Hippocampal formation (tissue), 2 donors: Measurements from ENCODE around the gene ASCL2.
A peak's percentile ranks its signal among the peaks of the same experiment; 100 is the strongest.

ENCODE experiments used
- DNase-seq, 2 donors: peaks; one replicate each; lab custom pipeline; 2025; lab: John Stamatoyannopoulos, UW

Gene ASCL2

GRCh38 chr11:2270322-2271076 lies at the start of gene ASCL2:
Gene ASCL2, minus strand, starts transcription at chr11:2270588. Its CDS starts 256 bp downstream, at chr11:2270332.
- no peak for DNase-seq

GRCh38 chr11:2319791-2320472 lies 49.5 kb upstream of the ASCL2 start:
- DNase-seq, result no peak

- no peak for DNase-seq
Observed at GRCh38 chr11:2318707-2319106, 48.3 kb upstream of the ASCL2 start.

- DNase-seq, result no peak
Observed at GRCh38 chr11:2318123-2318522, 47.7 kb upstream of the ASCL2 start.

GRCh38 chr11:2317354-2318050 lies 47.1 kb upstream of the ASCL2 start:
- no peak for DNase-seq

DNA sequence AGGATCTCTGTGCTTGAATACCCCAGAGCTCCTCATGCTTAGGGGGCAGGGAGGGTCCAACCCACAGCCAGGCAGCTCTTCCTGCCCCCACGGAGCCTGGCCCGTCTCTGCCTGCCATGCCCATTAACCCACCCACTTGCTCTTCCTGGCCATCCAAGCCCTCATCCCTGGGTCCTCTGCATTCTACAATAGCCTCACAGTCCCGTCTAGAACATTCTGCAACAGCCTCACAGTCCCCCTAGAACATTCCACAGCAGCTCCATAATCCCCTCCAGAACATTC lies 46.5 kb upstream of the ASCL2 start:
- no peak for DNase-seq

DNA sequence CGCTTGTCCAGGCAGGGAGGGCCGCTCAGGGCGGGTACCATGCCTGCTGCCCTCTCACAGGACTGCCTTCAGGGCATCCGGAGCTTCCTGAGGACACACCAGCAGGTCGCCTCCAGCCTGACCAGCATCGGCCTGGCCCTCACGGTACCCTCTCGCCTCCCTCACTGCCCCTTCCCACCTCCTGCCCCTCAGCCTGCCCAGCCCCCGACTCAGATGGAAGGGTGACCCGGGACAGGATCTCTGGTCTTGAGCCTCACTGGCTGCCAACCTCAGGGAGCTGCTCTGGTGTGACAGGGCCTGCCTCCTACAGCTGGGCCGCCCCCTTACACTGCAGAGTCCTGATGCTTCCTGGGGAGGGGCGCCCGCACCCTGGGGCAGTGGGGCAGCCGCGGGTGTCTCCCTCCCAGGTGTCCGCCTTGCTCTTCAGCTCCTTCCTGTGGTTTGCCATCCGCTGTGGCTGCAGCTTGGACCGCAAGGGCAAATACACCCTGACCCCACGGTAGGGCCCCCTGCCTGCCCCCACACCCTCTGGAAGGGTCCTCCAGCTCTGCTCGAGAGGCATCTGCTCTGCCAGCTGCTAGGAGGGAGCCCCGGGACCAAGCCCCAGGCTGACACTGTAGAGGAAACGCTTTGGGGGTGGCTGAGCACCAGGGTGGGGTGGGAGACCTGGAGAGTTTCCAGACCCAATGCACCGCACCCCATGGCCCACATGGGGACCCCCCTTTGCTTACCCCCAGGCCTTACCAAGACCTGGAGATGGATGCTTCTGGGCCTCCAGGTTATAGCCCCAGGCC lies 46.0 kb upstream of the ASCL2 start:
- DNase-seq, result no peak

DNA sequence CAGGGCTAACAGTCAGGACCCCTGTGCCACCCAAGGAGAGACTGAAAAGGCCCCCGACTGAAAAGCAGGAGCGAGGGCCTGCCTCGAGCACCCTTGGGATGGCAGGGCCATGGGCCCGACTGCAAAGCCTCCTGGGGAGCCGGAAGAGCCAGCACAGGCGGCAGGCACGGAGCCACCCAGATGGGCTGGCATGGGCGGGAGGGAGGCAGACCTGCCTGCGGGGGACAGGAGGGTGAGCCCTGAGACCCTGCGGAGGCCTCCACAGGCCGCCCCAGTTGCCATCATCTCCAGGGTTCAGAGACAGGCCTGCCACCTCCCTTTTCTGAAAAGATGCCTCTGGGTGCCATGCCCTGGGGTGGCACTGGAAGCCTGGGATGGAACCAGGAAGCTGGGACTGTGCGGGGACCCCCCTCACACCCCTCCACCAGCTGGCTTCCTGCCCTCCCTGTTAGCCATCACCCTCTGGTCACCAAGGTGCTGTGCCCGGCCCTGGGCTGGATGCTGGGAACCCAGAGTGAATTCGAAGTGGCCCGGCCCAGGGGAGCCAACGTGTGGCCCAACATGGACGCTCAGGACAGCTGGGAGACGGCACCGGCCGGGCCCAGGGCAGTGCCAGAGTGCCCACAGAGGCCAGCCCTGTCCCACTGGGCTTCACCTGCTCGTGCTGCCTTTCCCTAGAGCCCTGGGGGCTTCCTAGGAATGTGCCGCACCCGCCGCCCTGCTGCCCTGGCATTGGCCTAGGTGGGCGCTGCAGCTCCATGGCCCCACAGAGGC lies 45.2 kb upstream of the ASCL2 start:
- no peak for DNase-seq

DNA sequence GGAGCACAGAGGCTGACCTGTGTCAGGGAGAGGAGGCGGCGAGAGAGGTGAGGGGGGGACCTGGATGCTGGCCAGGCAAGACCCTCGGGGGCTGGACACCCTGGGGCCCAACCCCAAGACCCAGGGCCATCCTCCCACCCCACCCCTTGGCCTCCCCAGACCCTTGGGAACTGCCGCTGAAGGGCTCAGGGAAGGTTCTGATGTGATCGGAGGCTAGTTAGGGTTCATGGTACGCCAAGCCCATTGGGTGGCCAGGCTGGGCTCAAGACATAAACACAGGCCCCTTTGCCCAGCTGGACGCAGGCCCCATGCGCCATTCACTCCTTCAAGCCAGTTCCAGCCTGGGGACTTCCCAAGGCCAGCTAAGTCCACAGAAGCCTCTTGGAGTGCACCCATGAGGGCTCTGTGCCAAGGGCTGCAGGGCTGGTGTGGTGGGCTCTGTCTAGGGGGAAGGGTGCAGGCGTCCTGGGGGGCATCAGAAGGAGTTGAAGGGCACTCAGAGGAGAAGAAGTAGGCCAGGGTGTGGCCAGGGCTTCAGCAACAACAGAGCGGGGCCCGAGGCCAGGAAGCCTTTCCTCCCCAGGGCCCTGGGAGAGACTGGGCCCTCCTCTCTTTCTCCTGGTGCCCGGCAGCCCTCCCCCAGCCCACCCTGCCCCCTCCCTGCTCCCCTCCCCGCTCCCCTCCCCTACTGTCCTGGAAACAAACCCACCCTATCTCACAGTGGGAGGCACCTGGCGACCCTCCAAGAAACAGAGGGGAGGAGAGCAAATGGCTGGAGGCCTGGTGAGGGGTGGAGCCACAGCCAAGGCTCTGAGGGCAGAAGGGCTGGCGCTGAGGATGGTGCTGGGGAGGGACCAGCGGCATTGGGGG lies 44.4 kb upstream of the ASCL2 start:
- DNase-seq, result peak; percentile 16 to 69

GRCh38 chr11:2314136-2314524 lies 43.7 kb upstream of the ASCL2 start:
- DNase-seq, result no peak

GRCh38 chr11:2313051-2313951 lies 42.9 kb upstream of the ASCL2 start:
- no peak for DNase-seq

DNA sequence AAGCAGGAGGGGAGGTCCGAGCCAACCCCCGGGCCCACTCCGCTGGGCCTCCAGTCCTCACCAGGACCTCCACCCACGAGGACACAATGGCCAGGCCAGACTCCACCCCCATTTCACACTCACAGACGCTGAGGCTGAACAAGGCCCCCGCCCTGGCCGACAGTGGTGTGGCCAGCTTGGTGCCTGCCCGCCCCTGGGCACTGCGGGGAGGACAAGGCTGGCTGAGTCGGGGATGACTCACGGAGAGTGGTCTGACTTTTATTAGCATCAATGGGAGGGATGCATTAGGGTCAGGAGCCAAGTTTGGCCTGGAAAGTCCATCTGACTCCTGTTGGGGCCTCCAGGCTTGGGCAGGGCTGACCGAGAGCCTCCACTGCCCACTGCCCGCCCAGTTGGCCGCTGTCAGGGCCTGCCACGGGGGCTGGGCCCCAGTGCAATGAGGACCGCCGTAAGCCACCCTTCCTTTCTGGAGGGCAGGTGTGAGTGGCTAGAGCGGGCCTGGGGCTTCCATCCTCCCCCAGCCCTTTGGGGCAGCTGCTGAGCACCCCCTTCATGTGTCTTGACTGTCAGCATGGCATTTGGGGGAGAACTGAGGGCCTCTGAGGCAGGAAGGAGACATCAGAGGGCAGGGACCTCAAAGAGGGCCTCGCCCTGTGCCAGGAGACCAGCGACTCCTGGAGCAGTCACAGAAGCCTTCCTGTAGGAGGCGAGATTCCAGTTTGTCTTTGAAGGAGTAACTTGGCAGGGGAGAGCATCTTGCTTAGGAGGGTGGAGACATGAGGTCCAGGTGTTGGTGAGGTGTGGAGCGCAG lies 42.0 kb upstream of the ASCL2 start:
- DNase-seq, result no peak

DNA sequence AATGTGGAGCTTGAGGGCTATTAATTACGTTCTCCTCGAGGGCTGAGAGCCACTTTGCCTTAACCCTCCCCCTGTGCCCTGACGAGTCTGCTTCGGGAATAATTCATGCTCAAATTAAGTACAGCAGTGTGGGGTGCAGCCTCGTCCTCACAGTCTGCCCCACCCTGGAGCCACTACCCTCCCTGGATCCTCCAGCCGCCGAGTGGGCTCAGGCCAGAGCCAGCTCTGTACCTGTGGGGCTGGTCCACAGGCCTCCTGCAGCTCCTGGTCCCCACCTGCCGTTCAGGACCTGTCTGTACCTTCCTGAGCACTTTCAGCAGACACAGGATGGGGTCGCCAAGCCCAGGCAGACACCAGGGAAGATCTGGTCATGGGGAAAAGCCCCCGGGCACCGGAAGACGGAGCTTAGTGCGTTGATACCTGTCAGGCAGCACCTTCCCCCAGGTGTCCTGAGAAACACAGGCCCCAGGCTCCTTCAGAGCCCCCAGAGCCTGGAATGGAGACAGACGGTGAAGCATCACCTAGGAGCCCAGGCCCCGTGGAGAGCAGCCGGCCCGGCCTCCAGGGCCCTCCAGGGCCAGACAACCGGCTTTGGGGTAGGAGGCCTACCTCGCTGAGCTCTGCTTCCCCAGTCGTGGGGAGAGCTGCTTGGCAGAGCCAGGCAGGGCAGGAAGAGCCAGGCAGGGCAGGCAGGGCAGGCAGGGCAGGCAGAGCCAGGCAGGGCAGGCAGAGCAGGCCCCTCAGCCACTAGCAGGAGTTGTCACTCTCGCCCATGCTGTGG lies 41.2 kb upstream of the ASCL2 start:
- no peak for DNase-seq

DNA sequence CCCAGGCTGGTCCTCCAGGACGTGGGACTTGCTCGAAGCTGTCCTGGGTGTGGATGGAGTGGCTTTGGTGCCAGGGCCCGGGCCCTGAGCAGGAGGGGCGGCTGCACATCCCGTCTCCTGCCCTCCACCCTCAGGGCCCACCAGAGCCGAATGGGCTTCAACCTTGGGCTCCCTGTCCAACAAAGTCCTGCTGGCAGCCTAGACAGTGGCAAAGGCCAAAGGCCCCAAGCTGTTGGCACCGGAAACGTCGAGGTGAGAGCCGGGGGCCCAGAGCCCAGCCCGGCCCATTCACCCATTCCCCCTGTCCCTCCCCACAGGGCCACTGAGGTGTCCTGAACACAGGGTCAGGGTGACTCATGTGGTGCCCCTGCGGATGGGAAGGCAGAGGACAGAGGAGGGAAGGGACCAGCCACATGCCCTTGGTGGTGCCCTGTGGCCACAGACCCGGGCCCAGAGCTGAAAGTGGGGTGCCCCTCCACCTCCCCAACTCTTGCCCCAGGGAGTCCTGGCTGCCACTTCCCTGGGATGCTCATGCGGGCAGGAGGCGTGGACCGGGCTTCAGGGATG lies 40.5 kb upstream of the ASCL2 start:
- no peak for DNase-seq

GRCh38 chr11:2310073-2310785 lies 39.8 kb upstream of the ASCL2 start:
- no peak for DNase-seq

- DNase-seq, result no peak
Observed at GRCh38 chr11:2309251-2310072, 39.1 kb upstream of the ASCL2 start.
